ENCODE data around the gene WARS2. TPM values are rescaled to one million over a fixed set of nuclear protein-coding genes. Genes with fewer than 3 reads are reported as not detected.
"Not testable (repeated sequence)": the region's sequence is repeated elsewhere in the genome, so short reads cannot be mapped to it uniquely, and the experiment has no call there.

WARS2 gene
- total RNA-seq, 1 donor from 2014 or later, result 10.7 TPM

- no peak for DNase-seq (ENCODE audit: low spot score)
- intact Hi-C loops (cut with DNase I), result loop anchor here (5.0 kb wide), 1 partner anchor 56 kb away; no protein-coding TSS in a partner anchor
These were observed 3.3 kb upstream of the WARS2 start for GRCh38 chr1:119143706-119144105.

GRCh38 chr1:119141660-119142059 is 1.2 kb upstream of the WARS2 start:
- DNase-seq (ENCODE audit: low spot score), result no peak
- intact Hi-C loops (cut with DNase I), result loop anchor here (5.0 kb wide), 1 partner anchor 54 kb away; no protein-coding TSS in a partner anchor

- no peak for DNase-seq (ENCODE audit: low spot score)
- intact Hi-C loops (cut with DNase I), result loop anchor here (5.0 kb wide), 1 partner anchor 54 kb away; no protein-coding TSS in a partner anchor
These were observed 569 bp upstream of the WARS2 start for GRCh38 chr1:119141020-119141424.

- intact Hi-C loops (cut with DNase I), result loop anchor here (5.0 kb wide), 1 partner anchor 53 kb away; no protein-coding TSS in a partner anchor
- no peak for DNase-seq (ENCODE audit: low spot score)
These were observed 636 bp downstream of the WARS2 start for GRCh38 chr1:119139857-119140176.

- intact Hi-C loops (cut with DNase I), result no loop called here
- no peak for DNase-seq (ENCODE audit: low spot score)
These were observed 1.1 kb downstream of the WARS2 start for GRCh38 chr1:119139403-119139802.

- no peak for DNase-seq (ENCODE audit: low spot score)
- intact Hi-C loops (cut with DNase I), result no loop called here
These were observed 4.1 kb downstream of the WARS2 start for GRCh38 chr1:119136401-119136800.

GRCh38 chr1:119133987-119134386 is 6.5 kb downstream of the WARS2 start:
- intact Hi-C loops (cut with DNase I), result no loop called here
- DNase-seq (ENCODE audit: low spot score), result no peak

GRCh38 chr1:119132179-119132578 is 8.3 kb downstream of the WARS2 start:
- DNase-seq (ENCODE audit: low spot score), result no peak
- intact Hi-C loops (cut with DNase I), result no loop called here

- intact Hi-C loops (cut with DNase I), result no loop called here
- DNase-seq (ENCODE audit: low spot score), result no peak
These were observed 14.6 kb downstream of the WARS2 start for GRCh38 chr1:119125874-119126273.

- no peak for DNase-seq (ENCODE audit: low spot score)
- intact Hi-C loops (cut with DNase I), result no loop called here
These were observed 15.7 kb downstream of the WARS2 start for GRCh38 chr1:119124764-119125163.

GRCh38 chr1:119121872-119122271 is 18.6 kb downstream of the WARS2 start:
- DNase-seq (ENCODE audit: low spot score); intact Hi-C loops (cut with DNase I): not testable (repeated sequence)

GRCh38 chr1:119116725-119117124 is 23.7 kb downstream of the WARS2 start:
- DNase-seq (ENCODE audit: low spot score), result no peak
- intact Hi-C loops (cut with DNase I), result no loop called here

GRCh38 chr1:119115736-119116135 is 24.7 kb downstream of the WARS2 start:
- intact Hi-C loops (cut with DNase I), result no loop called here
- no peak for DNase-seq (ENCODE audit: low spot score)

GRCh38 chr1:119115311-119115710 is 25.1 kb downstream of the WARS2 start:
- DNase-seq (ENCODE audit: low spot score), result no peak
- intact Hi-C loops (cut with DNase I), result no loop called here

- intact Hi-C loops (cut with DNase I), result no loop called here
- DNase-seq (ENCODE audit: low spot score), result no peak
These were observed 25.7 kb downstream of the WARS2 start for GRCh38 chr1:119114786-119115185.

- DNase-seq (ENCODE audit: low spot score), result no peak
- intact Hi-C loops (cut with DNase I), result no loop called here
These were observed 27.7 kb downstream of the WARS2 start for GRCh38 chr1:119112791-119113190.

GRCh38 chr1:119112244-119112643 is 28.2 kb downstream of the WARS2 start:
- no peak for DNase-seq (ENCODE audit: low spot score)
- intact Hi-C loops (cut with DNase I), result no loop called here

- intact Hi-C loops (cut with DNase I), result no loop called here
- DNase-seq (ENCODE audit: low spot score), result no peak
These were observed 31.5 kb downstream of the WARS2 start for GRCh38 chr1:119108988-119109387.

GRCh38 chr1:119103764-119104163 is 36.7 kb downstream of the WARS2 start:
- no peak for DNase-seq (ENCODE audit: low spot score)
- intact Hi-C loops (cut with DNase I), result no loop called here

GRCh38 chr1:119102051-119102450 is 38.4 kb downstream of the WARS2 start:
- no peak for DNase-seq (ENCODE audit: low spot score)

GRCh38 chr1:119101563-119101962 is 38.9 kb downstream of the WARS2 start:
- intact Hi-C loops (cut with DNase I), result no loop called here
- DNase-seq (ENCODE audit: low spot score), result no peak

More at GRCh38 chr1:119102051-119102450, 38.4 kb downstream of the WARS2 start:
- intact Hi-C loops (cut with DNase I), result no loop called here

GRCh38 chr1:119099775-119100174 is 40.7 kb downstream of the WARS2 start:
- intact Hi-C loops (cut with DNase I), result no loop called here
- DNase-seq (ENCODE audit: low spot score), result no peak

Data from cardiac septum (tissue), 1 donor.